ENCODE measurements around the gene CSNK1G2. TPM values are rescaled to one million over a fixed set of nuclear protein-coding genes. Genes with fewer than 3 reads are reported as not detected.

The CSNK1G2 gene
- total and polyA plus RNA-seq, 2 of the 13 experiments (the other 11 are each of a cell fraction or from before 2014, with no cell fraction given): 53.8 to 72.5 TPM

- no peak for TF ChIP-seq HNRNPK (IDR thresholded peaks at IDR 0.05; ENCODE audit: low read depth, low read length, poor library complexity, severe bottlenecking)
- TF ChIP-seq ZNF124 (CRISPR knock-in tag; IDR thresholded peaks at IDR 0.05): no peak
- no peak for TF ChIP-seq EP300 (IDR thresholded peaks at IDR 0.05; ENCODE audit: low read depth in 2 of 2, low read length in 2 of 2)
- TF ChIP-seq EP300 (CRISPR knock-in tag; IDR thresholded peaks at IDR 0.05; ENCODE audit: borderline replicate concordance): 0 out of 2 replicates have a peak, but pooled peaks have one; percentile 24
- TF ChIP-seq HNRNPH1 (optimal IDR thresholded peaks at IDR 0.05; ENCODE audit: low read depth, low read length): no peak
- TF ChIP-seq ZBTB1 (CRISPR knock-in tag; IDR thresholded peaks at IDR 0.05; ENCODE audit: borderline replicate concordance): no peak
- TF ChIP-seq ZNF597 (CRISPR knock-in tag; IDR thresholded peaks at IDR 0.05): no peak
- TF ChIP-seq ZHX1 (CRISPR knock-in tag; IDR thresholded peaks at IDR 0.05; ENCODE audit: low read depth): no peak
- no peak for TF ChIP-seq ZFP62 (CRISPR knock-in tag; IDR thresholded peaks at IDR 0.05)
- peak; percentile 71 for TF ChIP-seq KDM2A (CRISPR knock-in tag; IDR thresholded peaks at IDR 0.05; ENCODE audit: borderline replicate concordance, low read depth)
- peak; percentile 84 for TF ChIP-seq ZBTB2 (CRISPR knock-in tag; IDR thresholded peaks at IDR 0.05; ENCODE audit: low read depth)
- no peak; the same call in 1 of the 2 replicates for TF ChIP-seq ZBTB20 (CRISPR knock-in tag; IDR thresholded peaks at IDR 0.05; ENCODE audit: borderline replicate concordance, low read depth)
- TF ChIP-seq ZNF3 (CRISPR knock-in tag; IDR thresholded peaks at IDR 0.05): no peak
- no peak for TF ChIP-seq PRDM15 (CRISPR knock-in tag; IDR thresholded peaks at IDR 0.05)
- no peak for TF ChIP-seq ZNF816 (CRISPR knock-in tag; IDR thresholded peaks at IDR 0.05; ENCODE audit: borderline replicate concordance)
- no peak for TF ChIP-seq GLI4 (CRISPR knock-in tag; IDR thresholded peaks at IDR 0.05; ENCODE audit: borderline replicate concordance)
- TF ChIP-seq JDP2 (CRISPR knock-in tag; IDR thresholded peaks at IDR 0.05; ENCODE audit: borderline replicate concordance): no peak
- no peak for TF ChIP-seq AGO1 (IDR thresholded peaks at IDR 0.05; ENCODE audit: low read depth, low read length, poor library complexity, severe bottlenecking)
- TF ChIP-seq ZNF33A (CRISPR knock-in tag; IDR thresholded peaks at IDR 0.05; ENCODE audit: borderline replicate concordance): no peak
Observed at GRCh38 chr19:1942078-1942933, 1.3 kb downstream of the CSNK1G2 start (continued).
